Keratinocyte (primary cell): ENCODE results near the gene PCNX1.

Source experiments
- EZH2 ChIP-seq: IDR thresholded peaks from one replicate; pipeline ENCODE4 v1.6.1; 2012; ENCODE audit warnings: inconsistent platforms, mild to moderate bottlenecking, low read length, moderate library complexity
- TF ChIP-seq, protein P1 (sequence below), 3 experiments: IDR thresholded peaks in 1 of 3; conservative IDR thresholded peaks in 1 of 3; optimal IDR thresholded peaks in 1 of 3; 2 replicates in 2 of 3; 3 replicates in 1 of 3; pipeline versions ENCODE3 to v1.5.1; 2011; ENCODE audit warnings: low read length in 3 of 3, mild to moderate bottlenecking in 3 of 3, moderate library complexity in 2 of 3, control low read depth in 1 of 3, inconsistent platforms in 1 of 3; ENCODE audit not compliant: insufficient read depth in 2 of 3; ENCODE audit errors: extremely low read depth in 1 of 3

GRCh38 chr14:71000091-71000490, 92.8 kb downstream of the PCNX1 start:
- TF ChIP-seq, protein P1, sequence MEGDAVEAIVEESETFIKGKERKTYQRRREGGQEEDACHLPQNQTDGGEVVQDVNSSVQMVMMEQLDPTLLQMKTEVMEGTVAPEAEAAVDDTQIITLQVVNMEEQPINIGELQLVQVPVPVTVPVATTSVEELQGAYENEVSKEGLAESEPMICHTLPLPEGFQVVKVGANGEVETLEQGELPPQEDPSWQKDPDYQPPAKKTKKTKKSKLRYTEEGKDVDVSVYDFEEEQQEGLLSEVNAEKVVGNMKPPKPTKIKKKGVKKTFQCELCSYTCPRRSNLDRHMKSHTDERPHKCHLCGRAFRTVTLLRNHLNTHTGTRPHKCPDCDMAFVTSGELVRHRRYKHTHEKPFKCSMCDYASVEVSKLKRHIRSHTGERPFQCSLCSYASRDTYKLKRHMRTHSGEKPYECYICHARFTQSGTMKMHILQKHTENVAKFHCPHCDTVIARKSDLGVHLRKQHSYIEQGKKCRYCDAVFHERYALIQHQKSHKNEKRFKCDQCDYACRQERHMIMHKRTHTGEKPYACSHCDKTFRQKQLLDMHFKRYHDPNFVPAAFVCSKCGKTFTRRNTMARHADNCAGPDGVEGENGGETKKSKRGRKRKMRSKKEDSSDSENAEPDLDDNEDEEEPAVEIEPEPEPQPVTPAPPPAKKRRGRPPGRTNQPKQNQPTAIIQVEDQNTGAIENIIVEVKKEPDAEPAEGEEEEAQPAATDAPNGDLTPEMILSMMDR (optimal IDR thresholded peaks at IDR 0.05 in 1 of 3, IDR thresholded peaks at IDR 0.05 in 1 of 3, conservative IDR thresholded peaks at IDR 0.05 in 1 of 3; ENCODE audit: extremely low read depth in 1 of 3, insufficient read depth in 2 of 3, low read length in 3 of 3): no peak
- no peak for TF ChIP-seq EZH2
